Astrocyte of the cerebellum (primary cell): Measurements from ENCODE around the gene RNF168.

ENCODE experiments used
- DNase-seq: peaks from one replicate; pipeline ENCODE4 v3.0.0-alpha.2; 2011; ENCODE audit warnings: low read depth
- H3K4me3 ChIP-seq: 2 replicates; pipeline ENCODE4 v1.5.1; 2011; ENCODE audit warnings: mild to moderate bottlenecking, low read depth, low read length, moderate library complexity
- CTCF ChIP-seq: IDR thresholded peaks from 2 replicates; pipeline ENCODE4 v1.5.1; 2012; ENCODE audit warnings: low read length, low read depth, moderate library complexity, mild to moderate bottlenecking; ENCODE audit errors: missing control alignments
- in situ Hi-C: cut with HindIII; loops from 2 replicates; pipeline ENCODE4 v1.10.0; 2017; ENCODE audit warnings: low sequenced_read_pairs

The RNF168 gene

GRCh38 chr3:196502775-196503195 lies 783 bp downstream of the RNF168 start:
- peak overlapping the region; percentile 84 for H3K4me3 ChIP-seq
- in situ Hi-C loops = no loop called here
- no peak for TF ChIP-seq CTCF
- DNase-seq = peak; percentile 88

GRCh38 chr3:196501316-196502044 lies 2.1 kb downstream of the RNF168 start:
- in situ Hi-C loops = no loop called here
- peak overlapping the region; percentile 84 for H3K4me3 ChIP-seq
- TF ChIP-seq CTCF = no peak
- DNase-seq = no peak

- in situ Hi-C loops = no loop called here
- TF ChIP-seq CTCF = no peak
- no peak for DNase-seq
- H3K4me3 ChIP-seq = peak overlapping the region; percentile 84
Observed at GRCh38 chr3:196499807-196500524, 3.6 kb downstream of the RNF168 start.

DNA sequence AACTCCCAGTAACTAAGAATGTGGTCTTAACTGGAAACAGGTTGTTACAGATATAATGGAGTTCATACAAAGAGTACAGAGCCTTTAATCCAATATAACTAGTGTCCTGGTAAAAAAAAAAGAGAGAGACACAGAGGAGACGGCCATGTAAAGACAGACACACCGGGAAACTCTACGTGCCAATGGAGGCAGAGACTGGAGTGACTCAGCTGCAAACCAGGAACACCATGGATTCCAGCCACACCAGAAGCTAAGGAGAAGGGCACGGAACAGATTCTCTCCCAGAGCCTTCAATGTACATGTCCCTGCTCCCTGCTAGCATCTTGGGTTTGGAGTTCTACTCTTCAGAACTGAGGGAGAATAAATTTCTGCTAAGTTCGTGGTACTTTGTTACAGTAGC lies 4.5 kb downstream of the RNF168 start:
- in situ Hi-C loops = no loop called here
- no peak for TF ChIP-seq CTCF
- peak; percentile 26 for DNase-seq
- H3K4me3 ChIP-seq = no peak overlapping the region

- no peak for TF ChIP-seq CTCF
- no peak overlapping the region for H3K4me3 ChIP-seq
- DNase-seq = no peak
- in situ Hi-C loops = no loop called here
Observed at GRCh38 chr3:196498297-196498696, 5.3 kb downstream of the RNF168 start.

DNA sequence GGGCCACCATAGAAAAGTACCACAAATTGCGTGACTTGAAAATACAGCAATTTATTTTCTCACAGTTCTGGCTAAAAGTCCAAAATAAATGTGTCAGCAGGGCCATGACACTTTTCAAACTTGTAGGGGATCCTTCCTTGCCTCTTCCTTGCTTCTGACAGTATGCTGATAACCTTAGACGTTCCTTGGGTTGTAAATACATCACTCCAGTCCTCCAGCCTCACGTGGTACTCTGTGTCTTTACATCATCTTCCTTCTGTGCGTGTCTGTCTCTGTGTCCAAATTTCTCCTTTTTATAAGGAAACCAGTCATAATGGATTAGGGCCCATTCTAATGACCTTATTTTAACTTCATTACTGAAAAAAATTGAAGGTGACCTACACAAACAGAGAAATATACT lies 7.4 kb downstream of the RNF168 start:
- in situ Hi-C loops = no loop called here
- no peak for TF ChIP-seq CTCF
- no peak for DNase-seq
- H3K4me3 ChIP-seq = no peak overlapping the region
